HG03135 (cell line): ENCODE data around the gene HAND1.
A peak's percentile ranks its signal among the peaks of the same experiment; 100 is the strongest.

Experiments used
- ATAC-seq: cut with Tn5 transposase; IDR thresholded peaks from one replicate; pipeline ENCODE4 v1.9.1; 2021; ENCODE audit warnings: mild to moderate bottlenecking, moderate library complexity; ENCODE audit not compliant: unreplicated experiment

HAND1 gene

DNA sequence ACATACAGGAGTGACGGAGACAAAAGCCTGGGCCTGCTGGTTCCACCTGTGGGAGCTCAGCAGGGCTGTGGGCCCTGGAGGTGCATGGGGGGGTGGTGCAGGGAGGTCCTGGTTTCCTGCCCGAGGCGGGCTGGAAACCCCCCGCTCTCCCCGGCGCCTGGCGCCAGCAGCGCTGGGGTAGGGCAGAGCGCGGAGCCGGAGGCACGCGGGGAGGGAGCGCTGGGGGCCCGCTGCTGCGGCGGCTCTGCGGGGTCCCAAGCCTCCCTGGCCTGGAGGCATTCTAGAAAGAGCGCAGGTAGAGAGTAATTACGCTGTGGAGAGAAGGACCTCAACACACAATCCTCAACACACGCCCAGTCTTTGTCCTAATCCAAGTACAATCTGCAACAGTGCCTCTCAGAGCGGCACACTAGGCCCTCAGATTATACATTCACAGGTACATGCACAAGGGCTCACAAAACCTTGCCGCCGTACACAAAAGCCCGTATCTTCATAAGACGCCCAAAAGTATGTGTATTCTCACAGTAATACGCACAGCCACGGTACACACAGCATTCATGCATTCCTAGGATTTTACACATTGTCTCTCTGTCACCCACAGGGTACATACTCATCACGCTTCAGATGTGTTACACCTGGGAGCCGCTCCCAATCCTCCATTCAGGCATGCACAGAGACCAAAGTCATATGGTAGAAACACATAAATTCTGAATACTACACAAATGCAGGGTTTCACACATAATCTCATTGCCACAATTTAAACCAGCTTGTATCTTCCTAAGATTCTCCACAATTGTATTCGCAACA, 2.1 kb upstream of the HAND1 start:
- ATAC-seq, result no peak

- ATAC-seq, result no peak
Observed at GRCh38 chr5:154479160-154479943, 1.3 kb upstream of the HAND1 start.

DNA sequence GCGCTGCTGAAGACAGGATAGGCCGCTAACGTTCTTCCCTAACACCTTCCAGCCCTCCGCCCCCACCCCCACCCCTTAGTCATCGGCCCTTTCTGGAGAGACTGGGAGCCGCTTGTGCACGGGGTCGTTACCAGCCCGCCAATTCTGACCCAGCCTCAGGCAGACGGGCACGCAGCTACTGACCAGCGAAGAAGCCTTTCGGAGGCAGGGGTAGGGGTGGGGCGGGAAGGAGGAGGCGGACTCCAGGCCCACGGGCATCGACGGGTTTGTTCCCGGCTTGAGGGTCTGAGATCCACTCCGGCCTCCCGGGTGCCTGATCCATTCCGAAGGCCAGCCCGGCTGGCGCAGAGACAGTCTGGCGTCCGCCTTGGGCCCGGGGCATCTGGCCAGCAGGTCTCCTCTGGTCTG, 729 bp upstream of the HAND1 start:
- no peak for ATAC-seq

DNA sequence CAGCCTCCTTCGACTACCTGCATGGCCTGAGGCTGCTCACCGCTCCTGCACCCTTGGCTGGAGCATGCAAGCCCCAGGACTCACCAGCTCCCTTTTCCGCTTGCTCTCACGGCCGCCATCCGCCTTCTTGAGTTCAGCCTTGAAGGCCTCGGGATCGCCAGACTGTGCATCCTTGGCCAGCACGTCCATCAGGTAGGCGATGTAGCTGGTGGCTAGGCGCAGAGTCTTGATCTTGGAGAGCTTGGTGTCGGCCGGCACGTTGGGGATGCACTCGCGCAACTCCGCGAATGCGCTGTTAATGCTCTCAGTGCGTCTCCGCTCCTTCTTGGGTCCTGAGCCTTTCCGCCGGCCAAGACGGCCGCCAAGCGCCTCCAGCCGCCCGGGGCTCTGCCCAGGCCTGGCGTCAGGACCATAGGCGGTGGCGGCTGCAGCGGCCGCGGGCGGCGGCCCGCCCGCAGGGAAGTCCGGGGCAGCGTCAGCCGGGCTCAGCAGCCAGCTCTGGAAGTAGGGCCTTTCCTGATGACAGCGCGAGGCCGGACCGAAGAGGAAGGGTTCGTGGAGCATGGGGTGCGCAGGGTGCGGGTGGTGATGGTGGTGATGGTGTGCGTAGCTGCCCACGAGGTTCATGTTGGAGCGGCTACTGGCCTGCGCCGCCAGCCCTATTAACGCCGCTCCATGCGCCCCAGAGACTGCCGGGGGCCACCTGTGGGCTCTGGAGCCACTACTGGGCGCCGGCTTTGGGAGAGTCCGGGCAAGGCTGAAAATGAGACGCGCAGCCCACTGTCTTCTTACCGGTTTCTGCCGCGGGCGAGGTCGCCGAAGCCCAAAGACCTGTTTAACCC, 424 bp downstream of the HAND1 start:
- no peak for ATAC-seq

GRCh38 chr5:154476354-154477205, 1.4 kb downstream of the HAND1 start:
- ATAC-seq, result no peak

GRCh38 chr5:154475591-154476353, 2.3 kb downstream of the HAND1 start:
- no peak for ATAC-seq

GRCh38 chr5:154474396-154475334, 3.4 kb downstream of the HAND1 start:
- ATAC-seq, result no peak

DNA sequence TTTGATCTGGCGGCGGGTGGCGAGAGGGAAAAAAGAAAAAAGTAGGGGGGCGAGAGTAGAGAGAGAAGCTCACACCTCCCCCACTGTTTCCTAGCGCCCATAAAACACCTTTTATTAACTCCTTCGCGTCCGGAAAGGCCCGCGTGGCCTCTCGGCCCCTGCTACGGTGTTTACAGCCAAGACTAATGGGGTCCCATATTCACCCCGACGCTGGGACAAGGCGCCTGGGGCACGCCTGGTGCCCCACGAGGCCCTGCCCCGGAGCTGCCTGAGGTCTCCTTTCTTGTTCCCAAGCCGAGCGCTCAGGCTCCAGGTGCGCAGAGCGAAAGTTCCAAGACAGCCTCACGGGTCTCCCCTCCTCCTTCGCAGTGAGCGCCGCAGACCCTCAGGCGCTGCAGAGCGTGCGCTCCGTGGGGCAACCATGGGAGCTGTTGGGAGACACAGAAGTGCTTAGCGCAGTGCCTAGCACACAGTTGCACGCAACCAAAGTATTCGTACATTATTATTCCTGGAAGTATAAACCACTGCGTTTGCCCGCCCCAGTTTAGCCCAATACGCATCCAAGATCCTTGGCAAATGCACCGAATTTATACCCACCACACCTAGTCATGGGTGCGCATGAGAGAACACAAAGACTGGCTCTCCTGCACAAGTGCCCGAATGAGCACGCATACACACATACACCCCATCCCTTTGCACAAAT, 4.3 kb downstream of the HAND1 start:
- no peak for ATAC-seq

- ATAC-seq, result no peak
Observed at GRCh38 chr5:154472871-154473580, 5.0 kb downstream of the HAND1 start.

- ATAC-seq, result no peak
Observed at GRCh38 chr5:154470947-154471870, 6.8 kb downstream of the HAND1 start.

DNA sequence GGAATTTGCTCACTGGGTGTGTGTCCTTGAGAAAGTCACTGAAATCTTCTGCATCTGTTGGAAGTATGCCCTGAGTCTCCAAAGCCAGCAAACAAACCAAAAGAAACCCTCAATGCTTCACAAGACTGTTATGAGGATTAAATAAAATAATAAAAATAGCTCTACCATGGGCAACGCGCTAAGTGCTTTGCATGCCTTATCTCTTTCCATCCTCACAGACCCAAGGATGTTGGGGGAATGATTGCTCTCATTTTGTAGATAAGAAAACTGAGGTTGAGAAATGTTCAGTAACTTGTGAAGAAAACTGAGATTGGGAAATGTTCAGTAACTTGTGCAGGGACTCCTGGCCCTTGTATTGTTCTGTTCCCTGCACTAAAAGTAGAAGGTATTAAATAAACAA, 7.9 kb downstream of the HAND1 start:
- no peak for ATAC-seq

- peak; percentile 93 for ATAC-seq
Observed at GRCh38 chr5:154467655-154468354, 10.2 kb downstream of the HAND1 start.

GRCh38 chr5:154466671-154467070, 11.4 kb downstream of the HAND1 start:
- ATAC-seq, result no peak

GRCh38 chr5:154466147-154466546, 11.9 kb downstream of the HAND1 start:
- ATAC-seq, result no peak

DNA sequence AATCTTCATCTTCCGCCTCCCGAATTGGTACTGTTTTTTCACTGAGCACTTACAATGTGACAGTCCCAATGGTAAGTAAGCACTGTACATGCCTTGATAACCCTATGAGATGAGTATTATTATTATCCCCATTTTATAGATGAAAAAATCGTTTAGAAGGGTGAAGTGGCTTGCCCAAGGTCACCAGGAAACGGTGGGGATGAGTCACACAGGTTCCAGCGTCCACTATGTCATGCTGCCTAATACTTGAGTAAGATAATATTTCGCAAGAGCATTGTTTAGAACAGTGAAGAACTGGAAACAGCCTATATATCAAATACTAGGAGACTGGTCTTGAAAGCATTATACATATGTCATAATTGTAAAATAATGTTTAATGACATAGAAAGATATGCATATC, 12.9 kb downstream of the HAND1 start:
- ATAC-seq, result no peak

DNA sequence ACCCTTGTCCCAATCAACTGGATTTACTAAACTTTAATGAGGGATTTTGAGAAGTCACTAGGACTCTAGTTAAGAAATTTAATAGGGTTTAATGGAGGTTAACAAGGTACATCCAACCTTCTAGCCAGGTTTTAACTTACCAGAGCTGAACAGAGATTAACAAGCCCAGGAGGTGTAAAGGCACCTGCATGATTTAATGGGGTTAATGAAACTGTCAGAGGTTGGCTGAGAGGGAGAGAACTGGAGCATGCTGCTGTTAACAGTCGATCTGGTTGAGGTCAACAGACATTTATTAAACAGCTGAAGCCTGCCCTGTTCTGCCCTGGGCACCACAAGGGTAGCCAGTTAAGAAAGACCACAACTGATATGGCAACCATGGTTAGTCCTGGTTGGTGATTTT, 13.6 kb downstream of the HAND1 start:
- ATAC-seq, result no peak
